PC-3 (cell line): ENCODE measurements around the gene CDHR3.

Source experiments
- CTCF ChIP-seq: fragments of 300-600 bp; sonication (generic); conservative IDR thresholded peaks from 2 replicates; pipeline ENCODE4 v1.5.1; 2017; ENCODE audit warnings: antibody characterized with exemption, low read depth, mild to moderate bottlenecking, low read length
- EZH2 ChIP-seq: fragments of 300-600 bp; sonication (generic); IDR thresholded peaks from one replicate; pipeline ENCODE4 v1.6.1; 2017; ENCODE audit warnings: antibody characterized with exemption, mild to moderate bottlenecking, low read length; ENCODE audit not compliant: unreplicated experiment
- EZH2phosphoT487 ChIP-seq: fragments of 300-600 bp; sonication (generic); IDR thresholded peaks from 2 replicates; pipeline ENCODE4 v1.6.1; 2018; ENCODE audit warnings: mild to moderate bottlenecking, antibody characterized with exemption, low read length, borderline replicate concordance

- TF ChIP-seq CTCF = no peak
- TF ChIP-seq EZH2phosphoT487 = no peak
- no peak for TF ChIP-seq EZH2
Observed at GRCh38 chr7:106045586-106045985, 82.5 kb downstream of the CDHR3 start.
